GM19397 (cell line): Measurements from ENCODE around the gene SHISAL1.

Experiments used
- ATAC-seq: cut with Tn5 transposase; IDR thresholded peaks from one replicate; pipeline ENCODE4 v1.9.1; 2021; ENCODE audit warnings: mild to moderate bottlenecking, moderate library complexity; ENCODE audit not compliant: unreplicated experiment

The SHISAL1 gene

GRCh38 chr22:44266796-44267760, 45.7 kb downstream of the SHISAL1 start:
- no peak for ATAC-seq

GRCh38 chr22:44263547-44263946, 49.2 kb downstream of the SHISAL1 start:
- ATAC-seq = no peak

GRCh38 chr22:44261861-44262595, 50.7 kb downstream of the SHISAL1 start:
- ATAC-seq = no peak

- ATAC-seq = no peak
Observed at GRCh38 chr22:44261164-44261860, 51.4 kb downstream of the SHISAL1 start.

- no peak for ATAC-seq
Observed at GRCh38 chr22:44260216-44261035, 52.3 kb downstream of the SHISAL1 start.

GRCh38 chr22:44259366-44260215, 53.2 kb downstream of the SHISAL1 start:
- no peak for ATAC-seq

GRCh38 chr22:44256556-44257485, 55.9 kb downstream of the SHISAL1 start:
- no peak for ATAC-seq

GRCh38 chr22:44256085-44256484, 56.7 kb downstream of the SHISAL1 start:
- no peak for ATAC-seq

- ATAC-seq = no peak
Observed at GRCh38 chr22:44254811-44255210, 57.9 kb downstream of the SHISAL1 start.

- no peak for ATAC-seq
Observed at GRCh38 chr22:44249376-44250147, 63.2 kb downstream of the SHISAL1 start.

- ATAC-seq = no peak
Observed at GRCh38 chr22:44248926-44249325, 63.8 kb downstream of the SHISAL1 start.

GRCh38 chr22:44247923-44248892, 64.5 kb downstream of the SHISAL1 start:
- no peak for ATAC-seq

GRCh38 chr22:44247346-44247745, 65.4 kb downstream of the SHISAL1 start:
- no peak for ATAC-seq

- no peak for ATAC-seq
Observed at GRCh38 chr22:44246615-44247326, 66.0 kb downstream of the SHISAL1 start.

GRCh38 chr22:44245867-44246266, 66.9 kb downstream of the SHISAL1 start:
- ATAC-seq = no peak

- ATAC-seq = no peak
Observed at GRCh38 chr22:44245438-44245837, 67.3 kb downstream of the SHISAL1 start.
